Tibial artery (tissue), 4 donors: ENCODE measurements around the gene ZNF532.

Experiments used
- DNase-seq, 2 donors: peaks; one replicate each; pipeline ENCODE4 v3.0.0-alpha.2; 2019
- H3K27ac ChIP-seq, 2 donors: fragments of 200-600 bp; sonication (generic) in 1 of 2; 1 replicate in 1 of 2; 2 replicates in 1 of 2; pipeline ENCODE4 v1.5.1; 2018 to 2019; ENCODE audit warnings: mild to moderate bottlenecking in 1 of 2
- H3K27me3 ChIP-seq, 2 donors: fragments of 200-600 bp; sonication (generic) in 1 of 2; one replicate each; pipeline versions ENCODE4 v1.5.1 to v1.6.0; 2016 to 2019
- H3K36me3 ChIP-seq, 3 donors: fragments of 200-600 bp; sonication (generic) in 2 of 3; one replicate each; pipeline ENCODE4 v1.5.1; 2016 to 2019; ENCODE audit warnings: mild to moderate bottlenecking in 2 of 3
- H3K4me1 ChIP-seq, 4 donors: fragments of 200-600 bp; sonication (generic) in 2 of 4; 1 replicate in 3 of 4; 2 replicates in 1 of 4; pipeline ENCODE4 v1.5.1; 2016 to 2019
- H3K4me3 ChIP-seq, 2 donors: fragments of 200-600 bp; sonication (generic) in 1 of 2; 1 replicate in 1 of 2; 2 replicates in 1 of 2; pipeline ENCODE4 v1.5.1; 2018 to 2019; ENCODE audit warnings: mild to moderate bottlenecking in 2 of 2
- H3K9me3 ChIP-seq, 3 donors: fragments of 200-600 bp; sonication (generic) in 1 of 3; one replicate each; pipeline ENCODE4 v1.5.1; 2016 to 2019
- intact Hi-C: fragments of 100-400 bp; cut with DNase I; formaldehyde crosslinking; loops from one replicate; pipeline ENCODE4 v1.15.0; 2023; ENCODE audit warnings: low total_unique reads
- TF ChIP-seq, protein P1 (sequence below), 2 experiments: fragments of 200-600 bp in 1 of 2; fragments of 450-650 bp in 1 of 2; IDR thresholded peaks; one replicate each; pipeline ENCODE4 v1.5.1; 2017 to 2019; ENCODE audit warnings: antibody characterized with exemption in 2 of 2, mild to moderate bottlenecking in 1 of 2, moderate library complexity in 1 of 2

Gene ZNF532

DNA sequence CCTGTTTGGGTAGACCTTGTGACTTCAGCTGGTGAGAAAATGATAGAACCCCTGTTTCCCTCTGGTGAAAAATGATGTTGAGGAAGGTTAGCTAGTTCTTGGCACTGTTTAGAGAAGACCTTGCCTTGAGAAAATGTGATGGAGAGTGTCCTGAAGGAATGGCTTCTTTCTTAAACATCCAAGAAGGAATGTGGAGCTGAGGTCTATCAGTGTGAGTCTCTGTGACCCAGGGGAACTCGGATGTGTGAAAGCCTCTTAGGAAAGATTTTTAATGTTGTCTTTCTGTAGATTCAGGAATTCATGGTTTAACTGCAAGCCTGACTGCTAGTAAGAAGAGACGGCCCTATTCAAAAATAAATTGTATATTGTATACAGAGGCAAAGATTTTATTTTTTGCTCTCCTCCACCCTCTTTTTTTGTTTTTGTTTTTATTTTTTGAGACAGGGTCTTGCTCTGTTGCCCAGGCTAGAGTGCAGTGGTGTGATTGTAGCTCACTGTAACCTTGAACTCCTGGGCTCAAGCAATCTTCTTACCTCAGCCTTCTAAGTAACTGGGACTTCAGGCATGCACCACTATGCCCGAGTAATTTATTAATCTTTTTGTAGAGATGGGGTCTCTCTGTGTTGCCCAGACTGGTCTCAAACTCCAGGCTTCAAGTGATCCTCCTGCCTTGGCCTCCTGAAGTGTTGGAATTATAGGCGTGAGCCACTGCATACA lies 87.5 kb downstream of the ZNF532 start:
- H3K27ac ChIP-seq, result no peak overlapping the region
- H3K9me3 ChIP-seq, result no peaks in the 10 kb centered on the region
- H3K4me3 ChIP-seq, result no peak overlapping the region
- peaks cover 11 to 30% (median 13%) of the 10 kb centered on the region in 3 donors for H3K36me3 ChIP-seq
- TF ChIP-seq, protein P1, sequence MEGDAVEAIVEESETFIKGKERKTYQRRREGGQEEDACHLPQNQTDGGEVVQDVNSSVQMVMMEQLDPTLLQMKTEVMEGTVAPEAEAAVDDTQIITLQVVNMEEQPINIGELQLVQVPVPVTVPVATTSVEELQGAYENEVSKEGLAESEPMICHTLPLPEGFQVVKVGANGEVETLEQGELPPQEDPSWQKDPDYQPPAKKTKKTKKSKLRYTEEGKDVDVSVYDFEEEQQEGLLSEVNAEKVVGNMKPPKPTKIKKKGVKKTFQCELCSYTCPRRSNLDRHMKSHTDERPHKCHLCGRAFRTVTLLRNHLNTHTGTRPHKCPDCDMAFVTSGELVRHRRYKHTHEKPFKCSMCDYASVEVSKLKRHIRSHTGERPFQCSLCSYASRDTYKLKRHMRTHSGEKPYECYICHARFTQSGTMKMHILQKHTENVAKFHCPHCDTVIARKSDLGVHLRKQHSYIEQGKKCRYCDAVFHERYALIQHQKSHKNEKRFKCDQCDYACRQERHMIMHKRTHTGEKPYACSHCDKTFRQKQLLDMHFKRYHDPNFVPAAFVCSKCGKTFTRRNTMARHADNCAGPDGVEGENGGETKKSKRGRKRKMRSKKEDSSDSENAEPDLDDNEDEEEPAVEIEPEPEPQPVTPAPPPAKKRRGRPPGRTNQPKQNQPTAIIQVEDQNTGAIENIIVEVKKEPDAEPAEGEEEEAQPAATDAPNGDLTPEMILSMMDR (IDR thresholded peaks at IDR 0.05), result no peak
- H3K4me1 ChIP-seq, result peaks cover 0 to 23% (median 2%) of the 10 kb centered on the region in 4 donors
- no peaks in the 10 kb centered on the region for H3K27me3 ChIP-seq
- DNase-seq, result no peak
- intact Hi-C loops, result no loop called here

DNA sequence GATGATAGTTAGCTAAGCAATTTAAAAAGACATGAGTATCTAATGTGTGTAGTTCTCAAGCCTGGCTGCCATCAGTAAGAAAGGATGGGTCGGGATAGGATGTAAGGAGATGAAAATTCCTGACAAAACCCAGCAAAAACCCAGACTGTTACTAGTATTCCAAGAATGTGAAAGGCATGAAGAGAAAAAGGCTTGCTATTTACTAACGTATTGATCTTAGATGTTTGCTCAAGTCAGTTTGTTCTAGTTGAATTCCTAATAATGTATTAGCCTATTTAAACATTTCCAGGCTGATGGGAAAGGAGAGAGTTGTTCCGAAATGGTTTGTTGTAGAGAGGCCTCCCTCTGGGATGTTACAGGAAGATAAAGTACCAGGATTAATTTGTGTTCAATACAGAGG lies 88.2 kb downstream of the ZNF532 start:
- Histone ChIP-seq H3K9me3 (no peaks in the 10 kb centered on the region), H3K4me1 (peaks cover 0 to 23% (median 2%) of the 10 kb centered on the region in 4 donors), H3K36me3 (peaks cover 10 to 29% (median 11%) of the 10 kb centered on the region in 3 donors), H3K4me3 (no peak overlapping the region), H3K27ac (no peak overlapping the region), H3K27me3 (no peaks in the 10 kb centered on the region)
- no peak for DNase-seq
- intact Hi-C loops, result no loop called here
- TF ChIP-seq, protein P1 (IDR thresholded peaks at IDR 0.05), result no peak

DNA sequence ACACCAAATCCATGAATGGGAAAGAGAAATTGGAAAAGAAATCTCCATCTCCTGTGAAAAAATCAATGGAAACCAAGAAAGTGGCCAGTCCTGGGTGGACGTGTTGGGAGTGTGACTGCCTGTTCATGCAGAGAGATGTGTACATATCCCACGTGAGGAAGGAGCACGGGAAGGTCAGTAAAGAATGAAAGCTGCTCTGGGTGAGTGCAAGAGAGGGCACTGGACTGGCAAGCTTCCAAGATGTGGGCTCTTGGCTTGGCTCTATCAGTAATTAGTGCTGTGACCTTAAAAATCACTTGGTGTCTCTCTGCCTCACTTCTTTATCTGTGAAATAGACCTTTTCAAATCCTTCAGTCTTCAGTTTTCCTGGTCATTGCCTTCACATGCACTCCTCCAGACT lies 89.0 kb downstream of the ZNF532 start:
- Histone ChIP-seq H3K27me3 (no peaks in the 10 kb centered on the region), H3K4me3 (no peak overlapping the region), H3K36me3 (peaks cover 10 to 24% (median 11%) of the 10 kb centered on the region in 3 donors), H3K27ac (peak overlapping the region in 1 of 2 donors; percentile 17), H3K4me1 (peaks cover 0 to 23% (median 2%) of the 10 kb centered on the region in 4 donors), H3K9me3 (no peaks in the 10 kb centered on the region)
- intact Hi-C loops, result no loop called here
- TF ChIP-seq, protein P1 (IDR thresholded peaks at IDR 0.05), result no peak
- no peak for DNase-seq

DNA sequence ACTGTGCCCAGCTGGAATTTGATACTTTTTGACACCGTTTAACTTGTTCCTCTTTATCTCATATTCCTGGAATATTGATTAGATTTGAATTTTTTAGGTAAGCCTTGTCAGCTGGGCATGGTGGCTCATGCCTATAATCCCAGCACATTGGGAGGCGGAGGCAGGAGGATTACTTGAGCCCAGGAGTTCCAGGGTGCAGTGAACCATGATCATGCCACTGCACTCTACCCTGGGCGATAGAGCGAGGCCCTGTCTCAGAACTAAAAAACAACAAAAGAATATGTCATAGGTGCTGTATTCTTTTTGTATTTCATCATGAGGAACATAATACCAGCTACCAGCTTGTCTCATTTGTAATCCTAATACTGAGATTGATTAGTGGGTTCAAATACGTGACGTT lies 90.3 kb downstream of the ZNF532 start:
- Histone ChIP-seq H3K9me3 (no peaks in the 10 kb centered on the region), H3K36me3 (peaks cover 10 to 27% (median 11%) of the 10 kb centered on the region in 3 donors), H3K4me1 (peaks cover 0 to 14% (median 0%) of the 10 kb centered on the region in 4 donors), H3K27me3 (no peaks in the 10 kb centered on the region), H3K27ac (no peak overlapping the region), H3K4me3 (no peak overlapping the region)
- TF ChIP-seq, protein P1 (IDR thresholded peaks at IDR 0.05), result no peak
- intact Hi-C loops, result no loop called here
- no peak for DNase-seq

DNA sequence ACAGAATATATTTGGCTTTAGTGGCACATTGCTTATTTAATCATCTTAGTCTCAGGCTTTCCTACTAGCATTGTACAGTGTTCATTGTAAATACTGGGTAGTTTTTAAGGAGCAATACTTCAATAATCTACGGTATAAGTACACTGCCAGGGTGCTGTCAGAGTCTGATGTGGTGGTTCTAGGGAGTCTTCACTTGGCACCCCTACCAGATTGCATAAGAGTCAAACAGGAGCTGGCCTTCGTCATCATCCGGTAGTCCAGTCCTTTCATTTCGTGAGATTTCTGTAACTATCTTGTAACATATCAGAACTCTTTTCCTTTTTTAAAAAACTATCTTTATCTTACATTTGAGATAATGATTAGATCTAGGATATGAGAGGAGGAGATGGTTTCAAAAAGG lies 91.1 kb downstream of the ZNF532 start:
- Histone ChIP-seq H3K4me1 (peaks cover 0 to 14% (median 0%) of the 10 kb centered on the region in 4 donors), H3K4me3 (no peak overlapping the region), H3K9me3 (no peaks in the 10 kb centered on the region), H3K36me3 (peaks cover 10 to 32% (median 11%) of the 10 kb centered on the region in 3 donors), H3K27ac (no peak overlapping the region), H3K27me3 (no peaks in the 10 kb centered on the region)
- DNase-seq, result peak in 1 of 2 donors; percentile 29
- TF ChIP-seq, protein P1 (IDR thresholded peaks at IDR 0.05), result no peak
- intact Hi-C loops, result no loop called here
